ENCODE data around the gene SALL2.

The SALL2 gene

GRCh38 chr14:21509432-21510143 lies 16.6 kb downstream of the SALL2 start:
- Histone ChIP-seq H3K27ac (ENCODE audit: low read depth, low read length) (no peak overlapping the region), H3K9me2 (replicated peaks; ENCODE audit: insufficient read depth, low read length) (no peaks in the 10 kb centered on the region), H3K4me3 (ENCODE audit: insufficient read depth, low read length, poor library complexity, severe bottlenecking) (peak overlapping the region; percentile 90), H2AFZ (ENCODE audit: low read depth, low read length, severe bottlenecking) (no peak overlapping the region), H3K27me3 (ENCODE audit: low read length) (no peaks in the 10 kb centered on the region), H3K9me3 (ENCODE audit: insufficient read depth, low read length) (no peaks in the 10 kb centered on the region), H3K9ac (ENCODE audit: low read length) (peak overlapping the region; percentile 92), H3K36me3 (ENCODE audit: low read length) (peaks cover 4% of the 10 kb centered on the region; the same call in 1 of the 2 replicates), H4K20me1 (ENCODE audit: low read depth, low read length) (no peaks in the 10 kb centered on the region), H3K4me2 (ENCODE audit: low read depth, low read length, poor library complexity, severe bottlenecking) (peak overlapping the region; percentile 73), H3F3A (ENCODE audit: insufficient read depth) (0 out of 2 replicates have a peak, but pooled peaks cover 3% of the 10 kb centered on the region), H3K79me2 (ENCODE audit: insufficient read depth, low read length) (peaks cover 57% of the 10 kb centered on the region)
- TF ChIP-seq EZH2phosphoT487 (conservative IDR thresholded peaks at IDR 0.05; ENCODE audit: low read length) (no peak), CTCF (IDR thresholded peaks at IDR 0.05; ENCODE audit: insufficient read depth, low read length, poor library complexity, severe bottlenecking) (no peak)

GRCh38 chr14:21506557-21506956 lies 19.6 kb downstream of the SALL2 start:
- no peak overlapping the region for H3K4me2 ChIP-seq (ENCODE audit: low read depth, low read length, poor library complexity, severe bottlenecking)
- no peaks in the 10 kb centered on the region for H3K27me3 ChIP-seq (ENCODE audit: low read length)
- H3K9me3 ChIP-seq (ENCODE audit: insufficient read depth, low read length), result no peaks in the 10 kb centered on the region
- TF ChIP-seq CTCF (IDR thresholded peaks at IDR 0.05; ENCODE audit: insufficient read depth, low read length, poor library complexity, severe bottlenecking), result no peak
- TF ChIP-seq EZH2phosphoT487 (conservative IDR thresholded peaks at IDR 0.05; ENCODE audit: low read length), result no peak
- H3K79me2 ChIP-seq (ENCODE audit: insufficient read depth, low read length), result peaks cover 66% of the 10 kb centered on the region
- H3K9me2 ChIP-seq (replicated peaks; ENCODE audit: insufficient read depth, low read length), result no peaks in the 10 kb centered on the region
- no peak overlapping the region for H3K27ac ChIP-seq (ENCODE audit: low read depth, low read length)
- H3K4me3 ChIP-seq (ENCODE audit: insufficient read depth, low read length, poor library complexity, severe bottlenecking), result no peak overlapping the region
- H2AFZ ChIP-seq (ENCODE audit: low read depth, low read length, severe bottlenecking), result no peak overlapping the region
- peaks cover 5% of the 10 kb centered on the region; the same call in 1 of the 2 replicates for H3K36me3 ChIP-seq (ENCODE audit: low read length)
- no peak overlapping the region for H3K9ac ChIP-seq (ENCODE audit: low read length)
- no peaks in the 10 kb centered on the region for H4K20me1 ChIP-seq (ENCODE audit: low read depth, low read length)
- no peaks in the 10 kb centered on the region for H3F3A ChIP-seq (ENCODE audit: insufficient read depth)

GRCh38 chr14:21505012-21505553 lies 21.1 kb downstream of the SALL2 start:
- H3K27me3 ChIP-seq (ENCODE audit: low read length), result no peaks in the 10 kb centered on the region
- no peak overlapping the region for H3K4me2 ChIP-seq (ENCODE audit: low read depth, low read length, poor library complexity, severe bottlenecking)
- H3K9me3 ChIP-seq (ENCODE audit: insufficient read depth, low read length), result no peaks in the 10 kb centered on the region
- H2AFZ ChIP-seq (ENCODE audit: low read depth, low read length, severe bottlenecking), result no peak overlapping the region
- no peak overlapping the region for H3K4me3 ChIP-seq (ENCODE audit: insufficient read depth, low read length, poor library complexity, severe bottlenecking)
- H3K9me2 ChIP-seq (replicated peaks; ENCODE audit: insufficient read depth, low read length), result no peaks in the 10 kb centered on the region
- H3K36me3 ChIP-seq (ENCODE audit: low read length), result peaks cover 10% of the 10 kb centered on the region; the same call in 1 of the 2 replicates
- no peak overlapping the region for H3K27ac ChIP-seq (ENCODE audit: low read depth, low read length)
- no peaks in the 10 kb centered on the region for H3F3A ChIP-seq (ENCODE audit: insufficient read depth)
- TF ChIP-seq EZH2phosphoT487 (conservative IDR thresholded peaks at IDR 0.05; ENCODE audit: low read length) (no peak), CTCF (IDR thresholded peaks at IDR 0.05; ENCODE audit: insufficient read depth, low read length, poor library complexity, severe bottlenecking) (no peak)
- H3K9ac ChIP-seq (ENCODE audit: low read length), result no peak overlapping the region
- peaks cover 55% of the 10 kb centered on the region for H3K79me2 ChIP-seq (ENCODE audit: insufficient read depth, low read length)
- no peaks in the 10 kb centered on the region for H4K20me1 ChIP-seq (ENCODE audit: low read depth, low read length)

Measured in SU-DHL-6 (cell line).